ENCODE measurements around the gene FAM187B. TPM values are rescaled to one million over a fixed set of nuclear protein-coding genes. Genes with fewer than 3 reads are reported as not detected.

The FAM187B gene
- total and polyA plus RNA-seq, 2 experiments from 2014 or later, result not detected

DNA sequence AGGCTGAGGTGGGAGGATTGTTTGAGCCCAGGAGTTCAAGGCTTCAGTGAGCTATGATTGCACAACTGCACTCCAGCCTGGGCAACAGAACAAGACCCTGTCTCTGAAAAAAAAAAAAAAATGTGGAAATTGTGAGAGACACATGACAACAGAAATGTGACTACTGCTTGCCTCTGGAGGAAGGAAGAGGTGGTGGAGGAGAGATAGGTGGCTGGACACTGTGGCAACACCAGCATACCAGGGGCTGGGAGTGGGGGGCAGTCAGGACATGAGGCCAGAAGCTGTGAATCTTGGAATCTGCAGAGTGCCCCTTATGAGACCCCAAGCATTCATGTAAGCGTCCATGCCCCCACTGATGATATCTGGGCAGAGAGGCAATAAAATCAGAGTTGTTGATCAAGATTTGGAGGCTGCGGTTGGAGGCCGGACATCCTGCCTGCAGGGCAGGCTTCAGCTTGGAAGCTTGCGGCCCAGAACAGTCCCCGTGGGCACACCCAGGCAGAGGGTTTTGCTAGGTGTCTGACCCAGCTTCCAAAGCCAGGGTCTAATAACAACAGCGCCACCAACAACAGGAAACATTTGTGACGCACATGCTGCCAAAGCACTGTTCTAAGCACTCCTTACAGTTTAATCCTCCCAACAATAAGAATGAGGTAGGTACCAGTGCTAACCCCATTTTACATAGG lies 16.9 kb downstream of the FAM187B start:
- Histone ChIP-seq H3K4me3 (no peak overlapping the region), H3K9me2 (replicated peaks; ENCODE audit: insufficient read depth) (no peaks in the 10 kb centered on the region), H3K36me3 (replicated peaks; ENCODE audit: insufficient read depth, low read depth) (no peaks in the 10 kb centered on the region), H3K9me3 (ENCODE audit: low read depth) (no peaks in the 10 kb centered on the region), H3K4me2 (no peak overlapping the region), H4K20me1 (ENCODE audit: insufficient read depth, poor library complexity, severe bottlenecking) (no peaks in the 10 kb centered on the region), H3K27me3 (no peaks in the 10 kb centered on the region), H3K27ac (no peak overlapping the region), H3K4me1 (ENCODE audit: insufficient read depth) (peaks cover 8% of the 10 kb centered on the region), H2AFZ (no peak overlapping the region), H3K79me2 (no peaks in the 10 kb centered on the region)
- TF ChIP-seq, protein P1, sequence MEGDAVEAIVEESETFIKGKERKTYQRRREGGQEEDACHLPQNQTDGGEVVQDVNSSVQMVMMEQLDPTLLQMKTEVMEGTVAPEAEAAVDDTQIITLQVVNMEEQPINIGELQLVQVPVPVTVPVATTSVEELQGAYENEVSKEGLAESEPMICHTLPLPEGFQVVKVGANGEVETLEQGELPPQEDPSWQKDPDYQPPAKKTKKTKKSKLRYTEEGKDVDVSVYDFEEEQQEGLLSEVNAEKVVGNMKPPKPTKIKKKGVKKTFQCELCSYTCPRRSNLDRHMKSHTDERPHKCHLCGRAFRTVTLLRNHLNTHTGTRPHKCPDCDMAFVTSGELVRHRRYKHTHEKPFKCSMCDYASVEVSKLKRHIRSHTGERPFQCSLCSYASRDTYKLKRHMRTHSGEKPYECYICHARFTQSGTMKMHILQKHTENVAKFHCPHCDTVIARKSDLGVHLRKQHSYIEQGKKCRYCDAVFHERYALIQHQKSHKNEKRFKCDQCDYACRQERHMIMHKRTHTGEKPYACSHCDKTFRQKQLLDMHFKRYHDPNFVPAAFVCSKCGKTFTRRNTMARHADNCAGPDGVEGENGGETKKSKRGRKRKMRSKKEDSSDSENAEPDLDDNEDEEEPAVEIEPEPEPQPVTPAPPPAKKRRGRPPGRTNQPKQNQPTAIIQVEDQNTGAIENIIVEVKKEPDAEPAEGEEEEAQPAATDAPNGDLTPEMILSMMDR (IDR thresholded peaks at IDR 0.05; ENCODE audit: poor library complexity), result no peak
- TF ChIP-seq EZH2 (IDR thresholded peaks at IDR 0.05; ENCODE audit: borderline replicate concordance) (no peak), EZH2phosphoT487 (IDR thresholded peaks at IDR 0.05; ENCODE audit: low read depth, severe bottlenecking, unreplicated experiment) (no peak)
- no peak for DNase-seq (ENCODE audit: low spot score)
- 82% methylated on average over 7 of the region's 7 CpGs for WGBS (ENCODE audit: low lambda C conversion rate, missing lambda C conversion rate)

DNA sequence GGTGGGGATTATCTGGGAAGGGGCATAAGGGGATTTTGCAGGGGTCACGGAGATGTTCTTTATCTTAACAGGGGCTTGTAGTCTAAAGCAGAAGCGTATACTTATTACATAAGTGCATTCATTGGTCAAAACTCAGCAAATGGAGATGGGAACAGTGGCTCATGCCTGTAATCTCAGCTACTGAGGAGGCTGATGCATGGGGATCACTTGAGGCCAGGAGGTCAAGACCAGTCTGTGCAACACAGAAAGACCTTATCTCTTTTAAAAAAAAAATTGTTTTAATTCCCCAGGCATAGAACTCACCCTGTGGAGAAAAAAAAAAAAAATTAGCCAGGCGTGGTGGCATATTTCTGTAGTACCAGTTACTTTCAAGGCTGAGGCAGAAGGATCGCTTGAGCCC lies 18.9 kb downstream of the FAM187B start:
- Histone ChIP-seq H3K4me1 (ENCODE audit: insufficient read depth) (peaks cover 8% of the 10 kb centered on the region), H3K4me2 (no peak overlapping the region), H3K9me3 (ENCODE audit: low read depth) (no peaks in the 10 kb centered on the region), H4K20me1 (ENCODE audit: insufficient read depth, poor library complexity, severe bottlenecking) (no peaks in the 10 kb centered on the region), H2AFZ (no peak overlapping the region), H3K27me3 (no peaks in the 10 kb centered on the region), H3K36me3 (replicated peaks; ENCODE audit: insufficient read depth, low read depth) (no peaks in the 10 kb centered on the region), H3K27ac (no peak overlapping the region), H3K9me2 (replicated peaks; ENCODE audit: insufficient read depth) (no peaks in the 10 kb centered on the region), H3K4me3 (no peak overlapping the region), H3K79me2 (no peaks in the 10 kb centered on the region)
- no peak for TF ChIP-seq EZH2phosphoT487 (IDR thresholded peaks at IDR 0.05; ENCODE audit: low read depth, severe bottlenecking, unreplicated experiment)
- TF ChIP-seq, protein P1 (IDR thresholded peaks at IDR 0.05; ENCODE audit: poor library complexity), result no peak
- TF ChIP-seq EZH2 (IDR thresholded peaks at IDR 0.05; ENCODE audit: borderline replicate concordance), result no peak
- DNase-seq (ENCODE audit: low spot score), result no peak
- 60% methylated on average over 4 of the region's 4 CpGs for WGBS (ENCODE audit: low lambda C conversion rate, missing lambda C conversion rate)

DNA sequence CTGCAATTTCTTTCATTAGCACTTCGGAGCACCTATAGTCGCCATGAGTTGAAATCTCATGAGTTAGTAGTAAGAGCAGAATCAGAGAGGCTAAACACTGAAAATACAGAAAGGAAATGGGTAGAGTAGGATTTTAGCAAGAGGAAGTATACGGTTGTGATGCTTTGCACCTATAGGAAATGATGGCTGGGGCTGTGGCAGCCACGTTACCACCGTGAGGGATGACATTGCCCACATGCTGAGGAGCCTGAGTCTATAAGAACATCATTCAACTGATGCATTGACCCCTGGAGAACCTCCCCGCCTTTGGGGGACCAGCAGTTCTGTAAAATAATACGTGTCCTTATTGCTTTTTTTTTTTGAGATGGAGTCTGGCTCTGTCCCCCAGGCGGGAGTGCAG lies 20.4 kb downstream of the FAM187B start:
- H3K4me2 ChIP-seq, result no peak overlapping the region
- H3K9me3 ChIP-seq (ENCODE audit: low read depth), result no peaks in the 10 kb centered on the region
- no peaks in the 10 kb centered on the region for H3K27me3 ChIP-seq
- H3K9me2 ChIP-seq (replicated peaks; ENCODE audit: insufficient read depth), result no peaks in the 10 kb centered on the region
- no peaks in the 10 kb centered on the region for H3K79me2 ChIP-seq
- DNase-seq (ENCODE audit: low spot score), result no peak
- WGBS (ENCODE audit: low lambda C conversion rate, missing lambda C conversion rate), result 84% methylated on average over 7 of the region's 8 CpGs
- no peak overlapping the region for H2AFZ ChIP-seq
- H3K4me3 ChIP-seq, result no peak overlapping the region
- no peak overlapping the region for H3K27ac ChIP-seq
- no peak for TF ChIP-seq EZH2 (IDR thresholded peaks at IDR 0.05; ENCODE audit: borderline replicate concordance)
- TF ChIP-seq, protein P1 (IDR thresholded peaks at IDR 0.05; ENCODE audit: poor library complexity), result no peak
- TF ChIP-seq EZH2phosphoT487 (IDR thresholded peaks at IDR 0.05; ENCODE audit: low read depth, severe bottlenecking, unreplicated experiment), result no peak
- no peaks in the 10 kb centered on the region for H3K36me3 ChIP-seq (replicated peaks; ENCODE audit: insufficient read depth, low read depth)
- H3K4me1 ChIP-seq (ENCODE audit: insufficient read depth), result no peaks in the 10 kb centered on the region
- H4K20me1 ChIP-seq (ENCODE audit: insufficient read depth, poor library complexity, severe bottlenecking), result no peaks in the 10 kb centered on the region

Data from hepatocyte (in vitro differentiated cells).